ENCODE results near the gene MAP1LC3B. TPM values are rescaled to one million over a fixed set of nuclear protein-coding genes. Genes with fewer than 3 reads are reported as not detected.

The MAP1LC3B gene
- total RNA-seq, 1 experiment from 2014 or later: 45.3 TPM

DNA sequence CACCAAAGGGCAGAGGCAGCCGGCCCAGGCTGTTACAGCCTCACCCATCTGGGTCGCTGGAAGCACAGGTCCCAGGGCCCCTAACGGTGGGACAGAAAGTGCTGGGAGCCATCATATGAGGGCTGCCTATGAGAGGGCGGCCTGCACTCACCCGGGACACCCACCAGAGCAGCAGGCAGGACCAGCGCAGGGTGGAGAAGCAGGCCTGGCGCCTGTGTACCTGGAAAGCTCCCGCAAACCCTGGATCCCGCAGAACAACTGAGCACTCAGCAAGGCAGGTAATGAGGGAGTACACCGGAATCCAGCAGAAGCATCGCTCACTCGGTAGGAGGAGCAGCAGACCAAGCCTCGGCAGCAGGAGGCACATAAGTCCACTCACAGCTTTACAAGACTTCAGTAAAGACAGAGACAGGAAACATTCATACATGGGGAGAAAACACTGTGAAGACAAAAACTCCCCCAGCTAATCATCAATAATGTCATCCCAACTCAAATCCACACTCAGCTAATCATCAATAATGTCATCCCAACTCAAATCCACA lies 43.4 kb upstream of the MAP1LC3B start:
- no peaks in the 10 kb centered on the region for H3K79me2 ChIP-seq (ENCODE audit: low read depth)
- TF ChIP-seq EZH2 (IDR thresholded peaks at IDR 0.05; ENCODE audit: low read depth): no peak
- TF ChIP-seq, protein P1, sequence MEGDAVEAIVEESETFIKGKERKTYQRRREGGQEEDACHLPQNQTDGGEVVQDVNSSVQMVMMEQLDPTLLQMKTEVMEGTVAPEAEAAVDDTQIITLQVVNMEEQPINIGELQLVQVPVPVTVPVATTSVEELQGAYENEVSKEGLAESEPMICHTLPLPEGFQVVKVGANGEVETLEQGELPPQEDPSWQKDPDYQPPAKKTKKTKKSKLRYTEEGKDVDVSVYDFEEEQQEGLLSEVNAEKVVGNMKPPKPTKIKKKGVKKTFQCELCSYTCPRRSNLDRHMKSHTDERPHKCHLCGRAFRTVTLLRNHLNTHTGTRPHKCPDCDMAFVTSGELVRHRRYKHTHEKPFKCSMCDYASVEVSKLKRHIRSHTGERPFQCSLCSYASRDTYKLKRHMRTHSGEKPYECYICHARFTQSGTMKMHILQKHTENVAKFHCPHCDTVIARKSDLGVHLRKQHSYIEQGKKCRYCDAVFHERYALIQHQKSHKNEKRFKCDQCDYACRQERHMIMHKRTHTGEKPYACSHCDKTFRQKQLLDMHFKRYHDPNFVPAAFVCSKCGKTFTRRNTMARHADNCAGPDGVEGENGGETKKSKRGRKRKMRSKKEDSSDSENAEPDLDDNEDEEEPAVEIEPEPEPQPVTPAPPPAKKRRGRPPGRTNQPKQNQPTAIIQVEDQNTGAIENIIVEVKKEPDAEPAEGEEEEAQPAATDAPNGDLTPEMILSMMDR (conservative IDR thresholded peaks at IDR 0.05): no peak
- H3K4me3 ChIP-seq: no peak overlapping the region
- no peak overlapping the region for H3K27ac ChIP-seq
- no TSS peak for BruUV-seq (replicated peaks)
- DNase-seq: no peak
- H3K4me1 ChIP-seq (replicated peaks; ENCODE audit: insufficient read depth): no peaks in the 10 kb centered on the region
- H3K9me2 ChIP-seq (ENCODE audit: insufficient read depth): no peaks in the 10 kb centered on the region
- no peaks in the 10 kb centered on the region for H3K9me3 ChIP-seq (ENCODE audit: insufficient read depth, low read depth)
- ChIA-PET POLR2A (ENCODE audit: unreplicated experiment) (no interaction called here), CTCF (no interaction called here)
- H3K4me2 ChIP-seq: no peak overlapping the region
- H3F3A ChIP-seq (ENCODE audit: insufficient read depth, low read depth): no peaks in the 10 kb centered on the region
- no peaks in the 10 kb centered on the region; the same call in none of the 2 replicates for H4K20me1 ChIP-seq (ENCODE audit: insufficient read depth)
- no peaks in the 10 kb centered on the region for H3K36me3 ChIP-seq (ENCODE audit: low read depth)
- no peaks in the 10 kb centered on the region for H3K27me3 ChIP-seq (ENCODE audit: insufficient read depth, low read depth)
- no peak overlapping the region for H2AFZ ChIP-seq
- intact Hi-C loops (cut with micrococcal nuclease; ENCODE audit: unreplicated experiment): no loop called here

DNA sequence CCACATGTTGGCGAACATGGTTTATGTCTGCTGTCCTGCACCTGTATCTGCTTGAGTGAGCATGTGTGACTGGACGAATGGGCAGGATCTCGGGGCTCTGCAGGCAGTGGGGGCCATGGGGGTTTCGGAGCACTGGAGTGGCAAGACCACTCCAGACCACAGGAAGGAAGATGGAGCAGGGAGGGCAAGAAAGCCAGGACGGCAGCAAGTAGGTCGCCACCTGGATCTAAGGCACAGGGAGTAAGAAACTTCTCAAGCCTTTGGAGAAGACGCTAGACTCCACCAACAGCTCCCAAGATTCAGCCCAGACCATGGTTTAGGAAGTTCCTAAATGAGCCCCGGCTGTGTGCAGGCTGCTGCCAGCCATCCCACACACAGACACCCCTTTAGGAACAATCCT lies 42.1 kb upstream of the MAP1LC3B start:
- Histone ChIP-seq H3K79me2 (ENCODE audit: low read depth) (no peaks in the 10 kb centered on the region), H2AFZ (no peak overlapping the region), H4K20me1 (ENCODE audit: insufficient read depth) (no peaks in the 10 kb centered on the region; the same call in none of the 2 replicates)

DNA sequence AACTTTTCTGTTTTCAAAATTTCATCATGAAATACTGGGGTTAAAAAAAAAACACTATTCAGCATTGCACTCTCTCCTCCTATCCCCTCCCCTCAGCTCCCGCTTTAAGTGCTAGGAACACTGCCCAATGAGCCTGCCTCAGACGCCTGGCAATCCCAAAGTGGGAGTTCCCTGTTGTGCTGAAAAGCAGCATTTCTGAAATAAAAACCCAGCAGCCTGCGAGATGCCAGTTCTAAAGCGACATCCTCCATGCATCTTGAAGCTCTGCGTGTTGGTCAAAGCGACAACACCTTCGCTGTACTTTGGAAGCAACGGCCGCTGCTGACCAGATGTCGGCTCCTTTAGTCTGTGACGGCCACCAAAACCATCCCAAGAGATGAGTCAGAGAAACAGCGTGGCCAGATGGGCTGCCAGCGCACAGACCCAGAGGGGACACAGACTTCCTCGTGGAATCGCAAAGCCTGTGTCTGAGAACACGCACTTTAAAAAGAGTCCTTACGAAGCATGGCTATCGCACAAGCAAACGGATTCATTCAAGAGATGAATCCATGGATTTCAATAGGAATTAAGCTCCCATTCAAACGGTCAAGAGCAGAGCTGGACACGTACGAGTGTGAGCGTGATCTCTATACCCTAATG lies 41.3 kb upstream of the MAP1LC3B start:
- ChIA-PET CTCF (no interaction called here), POLR2A (ENCODE audit: unreplicated experiment) (no interaction called here)
- H3K4me1 ChIP-seq (replicated peaks; ENCODE audit: insufficient read depth): no peaks in the 10 kb centered on the region
- H3K4me3 ChIP-seq: no peak overlapping the region
- DNase-seq: no peak
- no peaks in the 10 kb centered on the region for H3F3A ChIP-seq (ENCODE audit: insufficient read depth, low read depth)
- TF ChIP-seq EZH2 (IDR thresholded peaks at IDR 0.05; ENCODE audit: low read depth): no peak
- TF ChIP-seq, protein P1 (conservative IDR thresholded peaks at IDR 0.05): no peak
- H4K20me1 ChIP-seq (ENCODE audit: insufficient read depth): peaks cover 5% of the 10 kb centered on the region; the same call in 1 of the 2 replicates
- BruUV-seq (replicated peaks): no TSS peak
- no peaks in the 10 kb centered on the region for H3K36me3 ChIP-seq (ENCODE audit: low read depth)
- H3K27me3 ChIP-seq (ENCODE audit: insufficient read depth, low read depth): no peaks in the 10 kb centered on the region
- no peaks in the 10 kb centered on the region for H3K9me2 ChIP-seq (ENCODE audit: insufficient read depth)
- no peaks in the 10 kb centered on the region for H3K9me3 ChIP-seq (ENCODE audit: insufficient read depth, low read depth)
- H3K79me2 ChIP-seq (ENCODE audit: low read depth): no peaks in the 10 kb centered on the region
- no peak overlapping the region for H2AFZ ChIP-seq
- no peak overlapping the region for H3K27ac ChIP-seq
- H3K4me2 ChIP-seq: no peak overlapping the region
- intact Hi-C loops (cut with micrococcal nuclease; ENCODE audit: unreplicated experiment): no loop called here

More for the DNA sequence above, 42.1 kb upstream of the MAP1LC3B start:
- Histone ChIP-seq H3F3A (ENCODE audit: insufficient read depth, low read depth) (no peaks in the 10 kb centered on the region), H3K4me2 (no peak overlapping the region), H3K27ac (no peak overlapping the region), H3K36me3 (ENCODE audit: low read depth) (no peaks in the 10 kb centered on the region), H3K4me3 (no peak overlapping the region), H3K4me1 (replicated peaks; ENCODE audit: insufficient read depth) (no peaks in the 10 kb centered on the region), H3K9me3 (ENCODE audit: insufficient read depth, low read depth) (no peaks in the 10 kb centered on the region), H3K9me2 (ENCODE audit: insufficient read depth) (no peaks in the 10 kb centered on the region), H3K27me3 (ENCODE audit: insufficient read depth, low read depth) (no peaks in the 10 kb centered on the region)
- ChIA-PET POLR2A (ENCODE audit: unreplicated experiment) (no interaction called here), CTCF (interaction anchor here (0.6 kb wide), 1 partner anchor 476 kb away, joined by 3 read pairs; no protein-coding TSS in a partner anchor)
- TF ChIP-seq, protein P1 (conservative IDR thresholded peaks at IDR 0.05): no peak
- TF ChIP-seq EZH2 (IDR thresholded peaks at IDR 0.05; ENCODE audit: low read depth): no peak
- intact Hi-C loops (cut with micrococcal nuclease; ENCODE audit: unreplicated experiment): no loop called here
- no peak for DNase-seq
- BruUV-seq (replicated peaks): no TSS peak
